HG03432 (cell line): Measurements from ENCODE around the gene SAMD1.

Experiments
- ATAC-seq: cut with Tn5 transposase; IDR thresholded peaks from one replicate; pipeline ENCODE4 v1.9.1; 2021; ENCODE audit warnings: mild to moderate bottlenecking, moderate library complexity; ENCODE audit not compliant: unreplicated experiment

Gene SAMD1

GRCh38 chr19:14113762-14114414, 23.3 kb upstream of the SAMD1 start:
- no peak for ATAC-seq

- no peak for ATAC-seq
These were observed 22.3 kb upstream of the SAMD1 start for GRCh38 chr19:14112809-14113385.

GRCh38 chr19:14112051-14112808, 21.7 kb upstream of the SAMD1 start:
- no peak for ATAC-seq

- no peak for ATAC-seq
These were observed 20.9 kb upstream of the SAMD1 start for GRCh38 chr19:14111486-14111885.

GRCh38 chr19:14110650-14111049, 20.1 kb upstream of the SAMD1 start:
- ATAC-seq = no peak

- no peak for ATAC-seq
These were observed 17.3 kb upstream of the SAMD1 start for GRCh38 chr19:14107581-14108461.

GRCh38 chr19:14106840-14107239, 16.3 kb upstream of the SAMD1 start:
- ATAC-seq = no peak

GRCh38 chr19:14105680-14106079, 15.1 kb upstream of the SAMD1 start:
- ATAC-seq = no peak

- no peak for ATAC-seq
These were observed 12.8 kb upstream of the SAMD1 start for GRCh38 chr19:14103310-14103709.

GRCh38 chr19:14102756-14103155, 12.2 kb upstream of the SAMD1 start:
- no peak for ATAC-seq

GRCh38 chr19:14102102-14102696, 11.6 kb upstream of the SAMD1 start:
- ATAC-seq = no peak

GRCh38 chr19:14101003-14101545, 10.5 kb upstream of the SAMD1 start:
- no peak for ATAC-seq

GRCh38 chr19:14097532-14098151, 7.1 kb upstream of the SAMD1 start:
- ATAC-seq = no peak

- no peak for ATAC-seq
These were observed 5.9 kb upstream of the SAMD1 start for GRCh38 chr19:14096272-14096992.

- ATAC-seq = no peak
These were observed 4.3 kb upstream of the SAMD1 start for GRCh38 chr19:14094854-14095253.

GRCh38 chr19:14093117-14093823, 2.7 kb upstream of the SAMD1 start:
- no peak for ATAC-seq

GRCh38 chr19:14091813-14092462, 1.4 kb upstream of the SAMD1 start:
- peak; percentile 9 for ATAC-seq

- ATAC-seq = peak; percentile 58
These were observed 696 bp upstream of the SAMD1 start for GRCh38 chr19:14091081-14091812.
